Fibroblast of lung (primary cell): ENCODE results near the gene DUSP15. TPM values are rescaled to one million over a fixed set of nuclear protein-coding genes. Genes with fewer than 3 reads are reported as not detected.
"Not testable (repeated sequence)": the region's sequence is repeated elsewhere in the genome, so short reads cannot be mapped to it uniquely, and the experiment has no call there.

ENCODE experiments used
- DNase-seq, 2 donors: peaks; one replicate each; pipeline versions ENCODE4 v3.0.0 to v3.0.0-alpha.2; 2010; ENCODE audit warnings: low read depth in 2 of 2
- H2AFZ ChIP-seq: 2 replicates; pipeline ENCODE4 v1.5.1; 2012; ENCODE audit warnings: low read length, control low read depth, inconsistent platforms
- H3K27ac ChIP-seq: 2 replicates; pipeline ENCODE4 v1.5.1; 2011; ENCODE audit warnings: low read length, control low read depth; ENCODE audit not compliant: insufficient read depth
- H3K27me3 ChIP-seq: 2 replicates; pipeline ENCODE4 v1.5.1; 2011; ENCODE audit warnings: mild to moderate bottlenecking, low read length; ENCODE audit not compliant: control insufficient read depth, insufficient read depth
- H3K36me3 ChIP-seq: 2 replicates; pipeline ENCODE4 v1.5.1; 2011; ENCODE audit warnings: low read length; ENCODE audit not compliant: control insufficient read depth, insufficient read depth
- H3K4me1 ChIP-seq: 2 replicates; pipeline ENCODE4 v1.5.1; 2011; ENCODE audit warnings: low read length; ENCODE audit not compliant: control insufficient read depth, insufficient read depth; ENCODE audit errors: extremely low read depth
- H3K4me2 ChIP-seq: 2 replicates; pipeline ENCODE4 v1.5.1; 2011; ENCODE audit warnings: low read length, control low read depth; ENCODE audit not compliant: insufficient read depth; ENCODE audit errors: extremely low read depth
- H3K4me3 ChIP-seq, 4 experiments: fragments of 200-600 bp in 1 of 4; sonication (generic) in 1 of 4; replicated peaks in 1 of 4; 2 replicates each; pipeline ENCODE4 v1.5.1; 2011 to 2016; ENCODE audit warnings: low read length in 4 of 4, low read depth in 3 of 4, mild to moderate bottlenecking in 3 of 4, control low read depth in 2 of 4, inconsistent platforms in 1 of 4, mixed read lengths in 1 of 4; ENCODE audit not compliant: insufficient read depth in 1 of 4; ENCODE audit errors: control extremely low read depth in 1 of 4
- H3K79me2 ChIP-seq: 2 replicates; pipeline ENCODE4 v1.5.1; 2012; ENCODE audit warnings: mild to moderate bottlenecking, low read length, inconsistent platforms; ENCODE audit not compliant: control insufficient read depth, insufficient read depth
- H3K9ac ChIP-seq: 2 replicates; pipeline ENCODE4 v1.5.1; 2011; ENCODE audit warnings: mild to moderate bottlenecking, low read length, control low read depth; ENCODE audit not compliant: insufficient read depth
- H3K9me3 ChIP-seq: 2 replicates; pipeline ENCODE4 v1.5.1; 2012; ENCODE audit warnings: low read depth, low read length; ENCODE audit not compliant: control insufficient read depth, insufficient read depth
- H4K20me1 ChIP-seq: 2 replicates; pipeline ENCODE4 v1.5.1; 2011; ENCODE audit warnings: low read length; ENCODE audit not compliant: control insufficient read depth, insufficient read depth; ENCODE audit errors: extremely low read depth
- CTCF ChIP-seq, 2 donors: IDR thresholded peaks in 1 of 2; conservative IDR thresholded peaks in 1 of 2; 1 replicate in 1 of 2; 2 replicates in 1 of 2; pipeline ENCODE4 v1.5.1; 2011 to 2012; ENCODE audit warnings: low read length in 2 of 2, control low read depth in 1 of 2, inconsistent platforms in 1 of 2, low read depth in 1 of 2, mild to moderate bottlenecking in 1 of 2
- EZH2 ChIP-seq: IDR thresholded peaks from 2 replicates; pipeline ENCODE4 v1.5.1; 2012; ENCODE audit warnings: low read length, control low read depth, mild to moderate bottlenecking; ENCODE audit errors: missing control alignments
- polyA minus RNA-seq: library from RNA; depleted of rRNA, polyadenylated mRNA; stranded (reverse); fragments of >200 nt; gene quantifications from 2 replicates; pipeline ENCODE4 v1.2.3, GENCODE V29; 2011; ENCODE audit warnings: low replicate concordance
- polyA plus RNA-seq, 2 donors: library from polyadenylated mRNA; depleted of rRNA in 1 of 2; stranded (reverse) in 1 of 2; unstranded in 1 of 2; fragments of >200 nt; gene quantifications; 2 replicates each; pipeline ENCODE4 v1.2.1, GENCODE V29; 2011 to 2012; ENCODE audit warnings: missing spikeins in 1 of 2
- total RNA-seq: library from RNA; depleted of rRNA; stranded (reverse); fragments of >200 nt; gene quantifications from 2 replicates; pipeline ENCODE4 v1.2.1, GENCODE V29; 2014

DUSP15 gene
- total RNA-seq (not detected in 2 replicates), polyA plus RNA-seq (0.14 TPM in 1 of 2 replicates, not detected in the other), polyA minus RNA-seq (1.9 TPM in 1 of 2 replicates, not detected in the other)
- not detected in 2 replicates for polyA plus RNA-seq (2012)

GRCh38 chr20:31869942-31870725 is at the start of gene DUSP15, which contains the start of gene TTLL9:
DUSP15 (minus strand) TSS chr20:31870527; CDS start chr20:31870337, 190 bp downstream.
TTLL9 (plus strand) TSS chr20:31870634; CDS start chr20:31871127, 493 bp downstream.
- no peak for DNase-seq
- TF ChIP-seq CTCF (conservative IDR thresholded peaks at IDR 0.05 in 1 of 2, IDR thresholded peaks at IDR 0.05 in 1 of 2; ENCODE audit: low read depth in 1 of 2, low read length in 2 of 2) (no peak), EZH2 (peak; percentile 100)
- H3K36me3 ChIP-seq, result no peaks in the 10 kb centered on the region
- H4K20me1 ChIP-seq, result no peaks in the 10 kb centered on the region
- H3K4me2 ChIP-seq, result peak within 1 kb of the TSS; percentile 54
- H3K4me1 ChIP-seq, result no peaks in the 10 kb centered on the region
- no peaks in the 10 kb centered on the region for H3K9me3 ChIP-seq
- no peaks in the 10 kb centered on the region for H3K79me2 ChIP-seq
- peaks cover 46% of the 10 kb centered on the region for H3K27me3 ChIP-seq
- peak within 1 kb of the TSS in 2 of 4 experiments; percentile 28 to 39 for H3K4me3 ChIP-seq
- H2AFZ ChIP-seq, result peak within 1 kb of the TSS; percentile 40
- no peak within 1 kb of the TSS for H3K27ac ChIP-seq
- H3K9ac ChIP-seq, result no peak within 1 kb of the TSS

- Histone ChIP-seq H3K9me3 (no peaks in the 10 kb centered on the region), H3K4me3 (no peak overlapping the region), H3K4me2 (no peak overlapping the region), H3K9ac (no peak overlapping the region), H3K27me3 (peaks cover 5% of the 10 kb centered on the region), H3K36me3 (no peaks in the 10 kb centered on the region), H4K20me1 (no peaks in the 10 kb centered on the region), H3K4me1 (no peaks in the 10 kb centered on the region), H2AFZ (no peak overlapping the region), H3K27ac (no peak overlapping the region), H3K79me2 (no peaks in the 10 kb centered on the region)
- DNase-seq, result no peak
- TF ChIP-seq CTCF (conservative IDR thresholded peaks at IDR 0.05 in 1 of 2, IDR thresholded peaks at IDR 0.05 in 1 of 2; ENCODE audit: low read depth in 1 of 2, low read length in 2 of 2), result no peak
- TF ChIP-seq EZH2, result no peak
Measured at GRCh38 chr20:31919410-31920155, 49.3 kb upstream of the DUSP15 start.

GRCh38 chr20:31918466-31919105 is 48.3 kb upstream of the DUSP15 start:
- no peak overlapping the region for H3K4me3 ChIP-seq
- H3K27me3 ChIP-seq, result peaks cover 5% of the 10 kb centered on the region
- no peaks in the 10 kb centered on the region for H3K9me3 ChIP-seq
- H3K27ac ChIP-seq, result no peak overlapping the region
- no peak overlapping the region for H3K4me2 ChIP-seq
- H3K4me1 ChIP-seq, result no peaks in the 10 kb centered on the region
- no peaks in the 10 kb centered on the region for H3K36me3 ChIP-seq
- TF ChIP-seq CTCF (conservative IDR thresholded peaks at IDR 0.05 in 1 of 2, IDR thresholded peaks at IDR 0.05 in 1 of 2; ENCODE audit: low read depth in 1 of 2, low read length in 2 of 2), result no peak
- no peak for TF ChIP-seq EZH2
- no peak for DNase-seq
- H3K9ac ChIP-seq, result no peak overlapping the region
- H3K79me2 ChIP-seq, result no peaks in the 10 kb centered on the region
- no peaks in the 10 kb centered on the region for H4K20me1 ChIP-seq
- no peak overlapping the region for H2AFZ ChIP-seq

GRCh38 chr20:31917962-31918412 is 47.7 kb upstream of the DUSP15 start:
- not testable (repeated sequence) for H3K27ac ChIP-seq

More at GRCh38 chr20:31917962-31918412, 47.7 kb upstream of the DUSP15 start:
- not testable (repeated sequence) for H3K4me3 ChIP-seq, H3K79me2 ChIP-seq, H3K9ac ChIP-seq, H3K4me2 ChIP-seq, H3K4me1 ChIP-seq, H3K36me3 ChIP-seq, H3K9me3 ChIP-seq, H3K27me3 ChIP-seq, DNase-seq, H2AFZ ChIP-seq, H4K20me1 ChIP-seq
